ENCODE data around the gene FIBP.
A peak's percentile ranks its signal among the peaks of the same experiment; 100 is the strongest.

Gene FIBP

DNA sequence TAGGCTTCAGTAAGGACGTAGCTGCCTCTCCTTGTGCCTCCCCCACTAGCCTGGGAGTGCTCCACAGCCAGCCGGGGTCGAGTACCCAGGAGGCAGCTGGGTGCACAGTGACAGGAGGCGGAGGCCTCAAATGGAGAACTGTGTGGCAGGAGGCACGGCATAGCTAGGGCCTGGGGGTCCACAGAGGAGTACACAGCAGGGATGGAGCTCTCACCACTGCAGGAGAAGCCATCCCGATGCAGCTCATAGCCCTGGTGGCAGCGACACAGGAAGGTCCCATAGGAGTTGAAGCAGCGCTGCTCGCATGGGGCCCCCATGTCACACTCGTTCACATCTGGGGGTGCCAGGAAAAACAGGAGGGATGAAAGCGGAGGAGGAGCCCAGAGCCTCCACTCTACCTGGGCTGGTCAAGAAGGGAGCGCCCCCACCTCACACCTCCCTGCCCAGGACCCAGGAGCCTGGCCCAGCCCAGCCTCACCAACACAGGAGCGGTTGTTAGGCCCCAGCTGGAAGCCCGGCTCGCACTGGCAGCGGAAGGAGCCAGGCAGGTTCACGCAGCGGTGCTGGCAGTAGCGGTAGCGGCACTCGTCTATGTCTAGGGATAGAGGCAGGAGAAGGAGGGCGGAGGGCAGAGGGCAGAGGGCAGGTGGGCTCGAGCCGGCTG lies 18.5 kb downstream of the FIBP start:
- DNase-seq, result no peak

DNA sequence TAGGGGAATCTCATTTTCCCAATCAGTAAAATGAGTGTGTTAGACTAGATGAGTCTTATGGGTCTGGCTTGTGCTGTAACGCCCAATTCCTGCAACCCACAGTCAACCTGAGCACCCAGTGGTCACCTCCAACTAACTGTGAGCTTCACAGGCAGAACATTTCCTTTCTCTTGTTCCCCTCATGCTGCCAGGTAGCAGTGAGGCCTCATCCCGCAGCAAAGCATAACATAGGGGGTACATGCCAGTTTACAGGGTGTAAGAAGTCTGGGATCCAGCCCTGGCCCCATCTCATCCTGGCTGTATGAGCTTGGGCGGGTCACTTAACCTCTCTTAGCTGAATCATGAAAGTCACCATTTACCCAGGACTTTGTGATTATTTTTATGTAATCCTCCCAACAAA lies 19.4 kb downstream of the FIBP start:
- no peak for DNase-seq

DNA sequence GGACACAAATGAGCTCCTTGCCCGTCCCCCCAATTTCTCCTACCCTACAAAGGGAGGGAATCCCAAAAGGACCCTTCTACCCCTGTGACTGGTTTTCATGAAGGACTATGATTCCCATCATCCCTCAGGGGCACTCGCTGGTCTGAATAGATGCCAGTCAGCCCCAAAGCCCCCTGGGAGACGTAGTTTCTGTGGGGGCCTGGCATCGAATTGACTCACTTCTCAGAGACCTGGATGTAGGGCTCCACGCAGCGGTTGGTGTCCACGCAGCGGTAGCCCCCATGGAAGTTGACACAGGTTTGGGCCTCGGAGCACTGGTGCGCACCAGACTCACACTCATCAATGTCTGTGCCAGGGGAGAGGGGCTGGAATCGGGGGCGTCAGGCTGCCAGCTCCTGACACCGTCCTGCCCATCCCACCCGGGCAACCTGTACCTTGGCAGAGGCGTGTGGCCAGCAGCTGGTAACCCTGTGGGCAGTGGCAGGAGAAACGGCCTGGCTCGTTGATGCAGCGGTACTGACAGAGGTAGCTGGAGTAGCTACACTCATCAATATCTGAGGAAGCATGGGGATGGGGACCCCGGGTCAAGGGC lies 20.1 kb downstream of the FIBP start:
- DNase-seq, result no peak

DNA sequence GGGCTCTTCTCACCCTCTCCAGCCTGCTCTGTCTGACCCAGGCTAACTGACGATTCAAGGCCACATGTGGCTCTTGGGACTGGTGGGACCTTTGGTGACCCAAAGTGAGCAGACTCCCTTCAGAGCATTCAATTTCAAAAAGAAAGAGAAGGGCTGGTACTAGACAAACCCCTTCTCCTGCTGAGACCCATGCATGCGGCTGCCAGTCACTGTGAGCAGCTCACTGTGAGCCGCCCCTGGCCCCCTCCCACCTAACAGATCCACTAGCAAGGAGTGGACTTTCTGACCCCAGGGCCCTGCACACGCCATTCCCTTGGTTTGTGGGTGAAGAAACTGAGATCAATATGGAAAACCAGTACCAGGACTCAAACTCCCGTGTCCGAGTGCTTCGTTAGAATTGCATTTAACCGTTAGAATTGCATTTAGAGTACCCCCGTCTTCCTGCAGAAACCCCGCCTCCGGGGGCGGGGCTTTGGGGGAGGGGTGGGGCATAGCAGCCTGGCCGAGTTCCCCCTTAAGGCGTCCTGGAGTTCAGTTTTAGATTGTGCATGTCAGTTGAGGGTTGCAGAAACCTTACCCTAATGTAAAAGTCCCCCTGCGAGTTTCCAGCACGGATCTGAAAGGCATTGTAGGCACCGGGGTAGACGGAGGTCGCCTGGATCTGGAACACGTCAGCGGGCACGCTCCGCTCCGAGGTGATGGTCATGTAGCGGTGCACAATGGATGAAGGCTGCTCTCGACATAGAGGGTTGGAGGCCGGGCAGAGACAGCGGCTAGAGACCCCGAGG lies 20.8 kb downstream of the FIBP start:
- no peak for DNase-seq

DNA sequence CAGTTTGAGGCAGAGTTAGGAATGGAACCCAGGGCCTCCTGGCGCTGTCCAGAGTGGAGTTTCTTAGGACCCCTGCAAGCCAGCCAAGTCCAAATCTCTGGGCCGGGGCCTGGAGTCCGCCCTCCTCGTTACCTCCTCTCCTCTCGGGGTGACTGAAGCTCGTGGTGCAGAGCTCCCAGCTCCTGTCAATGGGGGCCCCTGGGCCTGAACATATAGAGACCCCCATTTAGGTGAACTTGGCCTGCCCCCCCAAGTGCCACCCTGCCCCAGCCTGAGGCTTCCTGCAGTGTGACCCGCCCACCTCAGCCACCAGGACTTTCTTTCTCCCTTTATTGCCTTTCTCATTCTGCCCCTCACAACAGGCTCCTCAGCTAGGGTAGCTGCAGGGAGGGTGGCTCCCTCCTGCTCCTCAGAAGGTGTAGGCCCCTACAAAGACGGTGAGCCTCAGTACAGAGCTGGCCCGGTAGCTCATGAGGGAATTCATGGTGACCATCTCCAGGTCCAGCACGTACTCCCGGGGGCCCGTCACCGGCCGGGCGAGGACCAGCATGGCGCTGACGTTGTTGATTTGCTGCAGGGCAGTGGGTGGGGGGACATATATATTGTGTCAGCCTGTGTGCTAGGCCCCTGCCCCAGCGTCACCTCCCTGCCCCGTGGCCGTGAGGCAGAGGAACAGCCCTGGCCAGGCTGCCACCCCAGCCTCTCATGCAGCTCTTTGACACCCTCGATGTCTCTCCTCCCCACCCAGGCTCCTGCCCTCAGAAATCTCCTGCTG lies 21.6 kb downstream of the FIBP start:
- DNase-seq, result no peak

DNA sequence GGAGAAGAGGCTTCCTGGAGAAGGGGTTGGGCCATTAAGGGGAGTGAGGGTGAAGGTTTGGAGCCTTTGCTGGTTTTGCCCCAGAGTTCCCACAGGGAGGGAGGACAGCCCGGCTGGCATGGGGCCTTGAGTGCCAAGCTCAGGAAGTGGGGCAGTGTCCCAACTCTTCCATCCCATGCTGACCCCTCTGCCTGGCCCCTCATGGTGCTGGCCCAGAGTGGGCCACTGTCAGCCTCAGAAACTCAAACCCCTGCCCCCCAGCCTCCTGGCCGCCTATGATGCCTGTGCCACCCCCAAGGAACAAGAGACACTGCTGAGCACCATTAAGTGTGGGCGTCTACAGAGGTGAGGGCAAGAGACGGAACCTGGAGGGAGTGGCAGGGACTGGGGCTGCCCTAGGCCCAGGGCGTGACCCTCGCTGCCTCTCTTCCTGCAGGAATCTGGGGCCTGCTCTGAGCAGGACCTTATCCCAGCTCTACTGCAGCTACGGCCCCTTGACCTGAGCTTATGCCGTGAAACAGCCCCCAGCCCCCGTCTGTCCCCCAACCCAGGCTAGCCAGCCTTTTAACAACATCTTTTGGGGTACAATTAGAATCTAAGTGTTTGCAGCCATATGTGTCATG lies 22.6 kb downstream of the FIBP start:
- no peak for DNase-seq

DNA sequence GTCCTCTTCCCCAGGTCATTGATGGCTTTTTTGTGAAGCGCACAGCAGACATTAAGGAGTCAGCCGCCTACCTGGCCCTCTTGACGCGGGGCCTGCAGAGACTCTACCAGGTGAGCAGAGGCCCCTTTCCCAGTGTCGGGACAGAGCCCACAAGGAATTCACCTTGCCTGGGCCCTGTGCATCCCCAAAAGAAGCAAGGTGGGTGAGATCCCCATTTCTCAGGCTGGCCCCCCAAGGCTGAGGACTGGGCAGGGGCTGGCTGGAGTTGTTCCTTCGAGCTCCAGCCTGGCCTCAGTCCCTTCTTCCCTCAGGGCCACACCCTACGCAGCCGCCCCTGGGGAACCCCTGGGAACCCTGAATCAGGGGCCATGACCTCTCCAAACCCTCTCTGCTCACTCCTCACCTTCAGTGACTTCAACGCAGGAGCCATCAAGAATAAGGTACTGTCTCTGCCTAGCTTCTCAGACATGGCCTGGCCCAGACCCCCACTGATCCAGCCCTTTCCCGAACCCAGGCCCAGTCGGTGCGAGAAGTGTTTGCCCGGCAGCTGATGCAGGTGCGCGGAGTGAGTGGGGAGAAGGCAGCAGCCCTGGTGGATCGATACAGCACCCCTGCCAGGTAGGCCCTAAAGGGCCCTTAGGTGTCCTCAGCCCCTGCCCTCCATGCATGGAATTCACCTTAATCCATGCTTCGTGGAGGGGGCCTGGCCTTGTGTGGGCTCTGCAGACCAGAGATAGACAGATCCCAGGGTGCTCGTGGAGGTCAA lies 23.4 kb downstream of the FIBP start:
- no peak for DNase-seq

DNA sequence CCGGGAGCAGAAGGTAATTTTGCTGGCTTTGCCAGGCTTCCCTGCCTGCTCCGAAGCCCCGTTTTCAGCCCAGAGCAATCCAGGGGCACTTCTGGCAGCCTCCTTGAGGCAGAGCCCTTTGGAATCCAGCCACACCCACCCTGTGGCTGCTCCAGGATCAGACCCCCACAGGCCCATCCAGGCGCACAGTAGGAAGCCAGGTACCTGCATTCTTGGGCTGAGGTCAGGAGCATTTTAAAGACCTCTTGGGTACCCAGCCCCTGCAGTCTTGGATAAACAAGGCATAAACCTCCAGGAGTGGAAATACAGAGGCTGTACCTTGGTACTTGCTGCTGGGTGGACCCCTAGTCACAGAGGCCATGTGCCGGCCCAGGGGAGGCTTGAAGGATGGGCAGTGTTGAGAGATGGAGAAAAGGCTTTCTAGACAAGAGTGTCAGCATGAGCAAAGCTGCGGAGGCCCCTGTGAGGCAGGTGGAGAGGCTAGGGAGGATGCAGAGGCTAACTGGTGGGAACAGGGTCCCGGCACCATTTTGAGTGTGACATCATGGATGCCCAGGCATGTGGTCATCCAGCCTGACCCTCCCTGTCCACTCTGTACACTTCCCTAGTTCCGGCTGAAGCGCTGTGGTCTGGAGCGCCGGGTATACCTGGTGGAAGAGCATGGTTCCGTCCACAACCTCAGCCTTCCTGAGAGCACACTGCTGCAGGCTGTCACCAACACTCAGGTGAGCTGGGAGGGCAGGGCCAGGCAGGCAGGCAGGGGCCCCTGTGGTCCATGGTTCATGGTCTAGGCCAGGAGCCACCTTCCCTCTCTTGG lies 24.2 kb downstream of the FIBP start:
- no peak for DNase-seq

DNA sequence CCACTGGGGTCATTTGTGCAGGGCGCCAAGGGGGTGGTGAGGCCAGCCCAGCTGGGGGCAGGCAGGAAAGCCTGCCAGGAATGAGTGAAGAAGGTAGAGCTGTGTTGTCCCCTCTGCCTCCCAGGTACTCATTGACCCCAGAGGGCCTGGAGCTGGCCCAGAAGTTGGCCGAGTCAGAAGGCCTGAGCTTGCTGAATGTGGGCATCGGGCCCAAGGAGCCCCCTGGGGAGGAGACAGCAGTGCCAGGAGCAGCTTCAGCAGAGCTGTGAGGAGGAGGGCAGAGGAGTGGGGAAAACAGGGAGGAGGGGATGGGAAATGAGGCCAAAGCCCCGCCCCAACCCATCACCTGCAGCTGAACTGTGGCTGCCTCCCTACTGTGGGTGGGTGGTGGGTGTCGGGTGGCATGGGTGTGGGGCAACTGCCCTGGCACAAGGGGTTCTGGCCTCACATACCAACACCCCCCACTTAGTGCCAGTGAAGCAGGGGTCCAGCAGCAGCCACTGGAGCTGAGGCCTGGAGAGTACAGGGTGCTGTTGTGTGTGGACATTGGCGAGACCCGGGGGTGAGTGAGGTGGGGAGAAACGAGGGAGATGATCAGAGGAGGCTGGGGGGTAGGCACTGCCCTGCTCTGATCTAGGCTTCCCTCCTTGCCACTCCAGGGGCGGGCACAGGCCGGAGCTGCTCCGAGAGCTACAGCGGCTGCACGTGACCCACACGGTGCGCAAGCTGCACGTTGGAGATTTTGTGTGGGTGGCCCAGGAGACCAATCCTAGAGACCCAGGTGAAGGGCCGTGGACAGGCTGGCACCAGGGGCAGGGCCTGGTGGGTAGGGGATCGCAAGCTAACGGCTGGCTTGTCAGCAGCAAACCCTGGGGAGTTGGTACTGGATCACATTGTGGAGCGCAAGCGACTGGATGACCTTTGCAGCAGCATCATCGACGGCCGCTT lies 25.1 kb downstream of the FIBP start:
- no peak for DNase-seq

DNA sequence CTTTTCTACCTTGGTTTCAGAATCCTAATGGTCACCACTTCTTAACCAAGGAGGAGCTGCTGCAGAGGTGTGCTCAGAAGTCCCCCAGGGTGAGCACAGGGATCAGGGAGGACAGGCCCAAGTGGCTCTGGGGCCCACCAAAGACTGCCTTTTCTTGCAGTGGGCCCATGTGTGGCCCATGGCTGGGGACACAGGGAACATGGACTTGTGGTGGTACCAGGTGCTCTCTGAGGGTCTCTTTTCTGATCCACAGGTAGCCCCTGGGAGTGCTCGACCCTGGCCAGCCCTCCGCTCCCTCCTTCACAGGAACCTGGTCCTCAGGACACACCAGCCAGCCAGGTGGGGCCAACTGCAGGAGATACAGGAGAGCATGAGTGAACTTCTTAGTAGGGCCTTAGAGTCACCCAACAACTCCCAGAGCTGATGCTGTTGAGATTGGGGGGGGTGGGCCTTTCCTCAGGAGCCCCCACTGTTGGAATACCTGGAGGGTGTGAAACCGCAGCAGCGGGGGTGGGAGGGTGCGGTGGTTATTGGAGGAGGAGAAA lies 26.0 kb downstream of the FIBP start:
- no peak for DNase-seq

DNA sequence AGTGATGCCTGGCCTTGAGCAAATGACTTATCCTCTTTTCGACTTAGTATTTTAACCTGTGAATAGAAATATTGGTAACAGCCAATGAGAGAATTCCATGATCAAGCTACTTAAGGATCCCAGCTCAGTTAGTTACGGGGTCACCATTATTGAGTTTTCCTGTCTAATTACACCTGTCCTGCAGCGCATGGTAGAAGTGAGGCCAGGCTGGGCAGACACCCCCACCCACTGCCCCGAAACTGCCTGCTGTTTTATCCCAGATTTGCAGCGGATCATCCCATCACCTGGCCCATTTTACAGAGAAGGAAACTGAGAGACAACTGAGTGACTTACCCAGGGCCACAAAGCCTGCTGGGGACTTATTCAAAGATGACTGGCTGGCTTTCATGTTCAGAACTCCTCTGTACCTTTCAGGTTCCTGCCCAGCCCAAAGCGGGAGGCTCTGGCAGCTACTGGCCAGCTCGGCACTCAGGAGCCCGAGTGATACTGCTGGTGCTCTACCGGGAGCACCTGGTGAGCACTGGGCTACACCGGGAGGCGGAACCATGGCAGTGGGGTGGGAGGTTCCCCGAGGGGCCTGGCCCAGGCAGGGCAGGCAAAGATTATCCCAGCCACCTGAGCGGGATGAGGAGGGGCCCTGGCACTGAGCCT lies 26.6 kb downstream of the FIBP start:
- DNase-seq, result no peak

DNA sequence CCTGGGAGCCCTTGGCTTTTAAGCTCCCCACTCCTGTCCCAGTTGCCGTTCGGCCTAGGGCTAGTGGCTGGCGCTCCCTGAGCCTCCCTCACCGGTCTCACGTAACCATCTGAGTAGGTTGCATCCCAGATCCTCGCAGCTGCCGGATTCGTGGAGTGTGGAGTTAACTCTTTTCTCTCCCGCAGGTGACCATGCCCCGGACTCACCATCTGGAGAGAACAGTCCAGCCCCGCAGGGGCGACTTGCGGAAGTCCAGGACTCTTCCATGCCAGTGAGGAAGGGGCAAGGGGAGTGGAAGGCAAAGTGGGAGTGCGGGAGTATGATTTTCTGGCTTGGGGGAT lies 27.1 kb downstream of the FIBP start:
- no peak for DNase-seq

DNA sequence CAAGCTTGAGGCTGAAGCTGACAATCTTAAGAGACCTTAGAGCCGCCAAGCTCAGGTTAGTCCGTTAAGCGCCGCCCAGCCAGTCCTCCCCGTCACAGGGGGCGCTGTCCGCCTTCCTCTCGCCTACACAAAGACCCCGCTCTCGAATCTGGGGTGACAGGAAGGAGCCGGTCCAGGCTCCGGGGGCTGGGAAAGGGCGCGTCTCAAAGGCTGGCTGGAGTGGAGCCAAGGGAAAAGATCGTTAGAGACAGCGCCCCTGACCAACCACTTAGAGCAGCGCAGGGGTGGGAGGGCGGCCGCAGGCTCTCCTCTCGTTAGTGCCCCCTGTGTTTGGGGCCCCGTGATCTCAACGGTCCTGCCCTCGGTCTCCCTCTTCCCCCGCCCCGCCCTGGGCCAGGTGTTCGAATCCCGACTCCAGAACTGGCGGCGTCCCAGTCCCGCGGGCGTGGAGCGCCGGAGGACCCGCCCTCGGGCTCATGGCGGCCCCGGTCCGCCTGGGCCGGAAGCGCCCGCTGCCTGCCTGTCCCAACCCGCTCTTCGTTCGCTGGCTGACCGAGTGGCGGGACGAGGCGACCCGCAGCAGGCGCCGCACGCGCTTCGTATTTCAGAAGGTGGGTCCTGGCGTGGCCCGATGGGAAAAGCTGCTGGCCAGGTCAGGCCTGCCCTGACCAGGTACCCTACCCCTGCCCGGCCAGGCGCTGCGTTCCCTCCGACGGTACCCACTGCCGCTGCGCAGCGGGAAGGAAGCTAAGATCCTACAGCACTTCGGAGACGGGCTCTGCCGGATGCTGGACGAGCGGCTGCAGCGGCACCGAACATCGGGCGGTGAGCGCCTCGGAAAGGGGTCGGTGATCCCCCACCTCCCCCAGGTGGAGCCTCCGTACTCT lies 27.8 kb downstream of the FIBP start, which contains the start of gene MUS81:
MUS81 (plus strand) TSS at position 156 of the 887 bp plus-strand sequence; CDS start at position 477, 321 bp downstream.
- peak; percentile 98 for DNase-seq

DNA sequence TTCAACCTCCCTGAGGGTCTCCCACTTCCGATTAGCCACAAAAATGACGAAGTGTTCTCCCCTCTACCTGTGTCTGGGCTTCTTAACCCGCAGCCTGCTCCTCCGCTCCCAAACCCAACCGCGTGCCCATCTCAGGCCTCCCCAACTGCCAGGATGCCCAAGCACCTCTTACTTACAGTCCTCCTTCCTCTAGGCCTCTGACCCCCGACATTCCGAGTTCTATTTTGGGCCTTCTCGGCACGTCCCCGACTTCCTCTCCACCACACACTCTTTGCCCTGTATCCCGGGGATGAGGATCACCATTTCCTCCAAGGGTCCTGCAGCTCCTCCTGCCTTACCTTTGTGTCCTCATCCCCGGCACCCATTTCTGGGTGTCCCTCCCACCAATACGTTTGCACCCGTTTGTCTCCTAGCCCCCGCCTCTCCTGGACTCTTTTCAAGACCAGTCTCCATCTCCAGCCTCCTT lies 28.4 kb downstream of the FIBP start:
- DNase-seq, result no peak

DNA sequence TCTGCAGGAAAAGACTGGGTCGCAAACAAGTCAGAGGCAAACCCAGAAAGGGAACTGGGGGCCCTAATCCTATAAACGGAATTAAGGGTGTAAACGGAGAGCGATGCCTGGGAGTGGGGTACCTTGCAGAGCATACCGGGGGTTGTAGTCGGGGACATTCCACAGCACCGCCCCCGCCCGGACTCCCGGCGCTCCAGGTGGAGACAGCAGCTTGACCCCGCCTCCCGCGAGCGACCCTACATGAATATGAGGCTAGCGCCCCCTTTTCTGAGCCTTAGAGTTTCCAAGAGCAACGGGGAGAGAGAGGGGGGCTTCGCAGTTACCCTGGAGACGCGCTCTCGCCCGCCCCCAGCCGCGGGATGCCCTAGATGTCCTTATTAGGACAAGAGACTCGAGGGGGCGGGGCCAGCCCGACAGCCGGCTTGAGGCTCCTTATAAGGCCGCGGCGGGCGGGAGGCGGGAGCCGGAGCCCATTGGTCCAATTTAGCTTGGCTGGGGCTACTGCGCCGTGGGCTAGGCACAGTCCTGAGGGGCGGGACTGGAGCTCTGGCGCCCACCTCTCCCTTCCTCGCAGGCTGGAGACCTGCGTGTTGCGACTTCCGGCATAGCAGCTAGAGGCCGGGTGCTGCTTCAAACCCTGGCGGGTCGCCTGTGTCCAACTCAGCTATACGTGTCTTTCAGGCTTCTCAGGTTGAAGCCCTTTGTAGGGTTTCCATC lies 29.0 kb downstream of the FIBP start:
- peak; percentile 99 for DNase-seq

DNA sequence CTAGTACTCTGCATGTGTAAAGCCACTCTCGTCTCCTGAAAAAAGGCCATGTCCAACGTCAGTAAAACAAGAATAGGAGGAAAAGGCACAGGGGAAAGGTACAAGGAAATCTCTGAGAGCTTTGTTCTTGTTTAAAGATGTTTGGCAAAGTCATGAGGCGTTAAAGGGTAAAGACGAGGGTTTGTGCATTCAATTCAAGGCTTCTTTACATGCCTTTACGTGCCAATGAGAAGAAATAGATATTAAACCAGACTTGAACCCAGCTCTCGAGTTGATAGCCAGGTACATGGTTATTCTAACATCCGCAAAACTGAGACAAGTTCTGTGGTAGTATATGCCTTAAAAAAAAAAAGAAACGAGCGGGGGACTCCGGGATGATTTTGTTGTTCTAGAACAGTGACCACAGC lies 29.6 kb downstream of the FIBP start:
- no peak for DNase-seq
